H9 (cell line): ENCODE data around the gene DIP2C. TPM values are rescaled to one million over a fixed set of nuclear protein-coding genes. Genes with fewer than 3 reads are reported as not detected.

ENCODE experiments used
- DNase-seq: peaks from one replicate; pipeline ENCODE4 v3.0.0-alpha.2; 2017
- H2AFZ ChIP-seq: one replicate; pipeline ENCODE4 v1.6.1; 2013; ENCODE audit warnings: mild to moderate bottlenecking, low read length, control low read depth, moderate library complexity
- H2AK5ac ChIP-seq: 2 replicates; pipeline ENCODE4 v1.6.1; 2013; ENCODE audit warnings: low read length, control low read depth, mixed read lengths; ENCODE audit not compliant: insufficient read length
- H2BK120ac ChIP-seq: one replicate; pipeline ENCODE4 v1.6.1; 2013; ENCODE audit warnings: low read depth, mild to moderate bottlenecking, low read length, control low read depth, inconsistent platforms; ENCODE audit not compliant: poor library complexity, severe bottlenecking
- H2BK12ac ChIP-seq: 2 replicates; pipeline ENCODE4 v1.6.1; 2013; ENCODE audit warnings: low read length, control low read depth, mixed read lengths, low read depth; ENCODE audit not compliant: insufficient read length
- H2BK15ac ChIP-seq: 2 replicates; pipeline ENCODE4 v1.6.1; 2013; ENCODE audit warnings: low read depth, low read length, control low read depth
- H2BK20ac ChIP-seq: one replicate; pipeline ENCODE4 v1.6.1; 2013; ENCODE audit warnings: low read depth, mild to moderate bottlenecking, low read length, control low read depth, inconsistent platforms; ENCODE audit not compliant: poor library complexity, severe bottlenecking
- H2BK5ac ChIP-seq: 2 replicates; pipeline ENCODE4 v1.6.1; 2013; ENCODE audit warnings: low read length, control low read depth, mixed read lengths; ENCODE audit not compliant: insufficient read length
- H3K14ac ChIP-seq: 2 replicates; pipeline ENCODE4 v1.6.1; 2013; ENCODE audit warnings: low read length, control low read depth; ENCODE audit not compliant: insufficient read depth
- H3K18ac ChIP-seq: 2 replicates; pipeline ENCODE4 v1.6.1; 2013; ENCODE audit warnings: low read depth, mild to moderate bottlenecking, mixed read lengths, low read length, control low read depth; ENCODE audit not compliant: insufficient read length
- H3K23ac ChIP-seq: 2 replicates; pipeline ENCODE4 v1.6.1; 2013; ENCODE audit warnings: low read length, control low read depth, mixed read lengths, low read depth; ENCODE audit not compliant: insufficient read length
- H3K23me2 ChIP-seq: 2 replicates; pipeline ENCODE4 v1.6.1; 2013; ENCODE audit warnings: low read depth, mild to moderate bottlenecking, mixed read lengths, low read length, control low read depth; ENCODE audit not compliant: insufficient read length, poor library complexity, severe bottlenecking
- H3K27ac ChIP-seq: 2 replicates; pipeline ENCODE4 v1.5.1; 2013; ENCODE audit warnings: low read length, control low read depth, mixed read lengths, low read depth; ENCODE audit not compliant: insufficient read length
- H3K27me3 ChIP-seq: 2 replicates; pipeline ENCODE4 v1.6.1; 2013; ENCODE audit warnings: low read length, control low read depth, inconsistent platforms; ENCODE audit not compliant: insufficient read depth
- H3K4ac ChIP-seq: 2 replicates; pipeline ENCODE4 v1.6.1; 2013; ENCODE audit warnings: low read depth, mild to moderate bottlenecking, control low read depth, inconsistent platforms, low read length, moderate library complexity
- H3K4me1 ChIP-seq: 2 replicates; pipeline ENCODE4 v1.6.1; 2013; ENCODE audit warnings: low read length, control low read depth, inconsistent platforms; ENCODE audit not compliant: insufficient read depth
- H3K4me2 ChIP-seq: 2 replicates; pipeline ENCODE4 v1.6.1; 2013; ENCODE audit warnings: low read length, control low read depth, mixed read lengths; ENCODE audit not compliant: insufficient read length, insufficient read depth
- H3K56ac ChIP-seq: 2 replicates; pipeline ENCODE4 v1.6.1; 2013; ENCODE audit warnings: low read depth, mild to moderate bottlenecking, mixed read lengths, low read length, control low read depth; ENCODE audit not compliant: insufficient read length
- H3K79me1 ChIP-seq: 2 replicates; pipeline ENCODE4 v1.6.1; 2013; ENCODE audit warnings: low read depth, mild to moderate bottlenecking, moderate library complexity, low read length, control low read depth, inconsistent platforms; ENCODE audit not compliant: insufficient read depth, poor library complexity, severe bottlenecking
- H3K79me2 ChIP-seq: 2 replicates; pipeline ENCODE4 v1.6.1; 2013; ENCODE audit warnings: low read length, control low read depth, inconsistent platforms; ENCODE audit not compliant: insufficient read depth
- H3K9ac ChIP-seq: 2 replicates; pipeline ENCODE4 v1.6.1; 2013; ENCODE audit warnings: low read length, control low read depth, mixed read lengths; ENCODE audit not compliant: insufficient read length; ENCODE audit errors: extremely low read depth
- H3K9me3 ChIP-seq: one replicate; pipeline ENCODE4 v1.6.1; 2013; ENCODE audit warnings: low read depth, low read length, inconsistent platforms; ENCODE audit not compliant: control insufficient read depth
- H3T11ph ChIP-seq: one replicate; pipeline ENCODE4 v1.6.1; 2013; ENCODE audit warnings: mild to moderate bottlenecking, low read length, control low read depth, inconsistent platforms
- H4K20me1 ChIP-seq: one replicate; pipeline ENCODE4 v1.6.1; 2013; ENCODE audit not compliant: control insufficient read depth, insufficient read length, insufficient read depth
- H4K5ac ChIP-seq: 2 replicates; pipeline ENCODE4 v1.6.1; 2013; ENCODE audit warnings: low read depth, mild to moderate bottlenecking, mixed read lengths, low read length, control low read depth; ENCODE audit not compliant: insufficient read length
- H4K8ac ChIP-seq: replicated peaks from 2 replicates; pipeline ENCODE4 v1.6.1; 2013; ENCODE audit warnings: low read length, control low read depth, mixed read lengths, low read depth; ENCODE audit not compliant: insufficient read length
- H4K91ac ChIP-seq: 2 replicates; pipeline ENCODE4 v1.6.1; 2013; ENCODE audit warnings: low read depth, mild to moderate bottlenecking, moderate library complexity, mixed read lengths, low read length, control low read depth; ENCODE audit not compliant: insufficient read length
- H3K27ac Mint-ChIP-seq, 3 experiments: 2 replicates in 2 of 3; 3 replicates in 1 of 3; pipeline ENCODE4 v1.8.0; 2020 to 2021; ENCODE audit warnings: mixed read lengths in 3 of 3, mild to moderate bottlenecking in 1 of 3, moderate library complexity in 1 of 3
- H3K27me3 Mint-ChIP-seq: 2 replicates; pipeline ENCODE4 v1.8.0; 2021; ENCODE audit warnings: low read depth, mild to moderate bottlenecking, moderate library complexity, mixed read lengths
- H3K36me3 Mint-ChIP-seq, 3 experiments: 2 replicates in 2 of 3; 3 replicates in 1 of 3; pipeline ENCODE4 v1.8.0; 2020 to 2021; ENCODE audit warnings: low read depth in 3 of 3, mixed read lengths in 3 of 3; ENCODE audit not compliant: insufficient read depth in 1 of 3
- H3K4me1 Mint-ChIP-seq, 2 experiments: 2 replicates each; pipeline ENCODE4 v1.8.0; 2020; ENCODE audit warnings: mixed read lengths in 2 of 2
- H3K4me3 Mint-ChIP-seq, 2 experiments: 2 replicates in 1 of 2; 3 replicates in 1 of 2; pipeline ENCODE4 v1.8.0; 2020 to 2021; ENCODE audit warnings: mild to moderate bottlenecking in 2 of 2, mixed read lengths in 2 of 2, moderate library complexity in 1 of 2
- H3K9me3 Mint-ChIP-seq, 2 experiments: 2 replicates in 1 of 2; 3 replicates in 1 of 2; pipeline ENCODE4 v1.8.0; 2020; ENCODE audit warnings: mild to moderate bottlenecking in 2 of 2, mixed read lengths in 2 of 2, moderate library complexity in 1 of 2
- CTCF ChIP-seq: fragments of 200-600 bp; sonication (generic); conservative IDR thresholded peaks from 3 replicates; pipeline ENCODE4 v1.8.0; 2021; ENCODE audit warnings: antibody characterized with exemption, mild to moderate bottlenecking
- WGBS: extraction: QIAGEN DNeasy Blood & Tissue Kit; methylation state at CpG from one replicate; pipeline ENCODE4 v1.1.7; 2013; ENCODE audit warnings: missing lambda C conversion rate, low lambda C conversion rate, mixed read lengths; ENCODE audit not compliant: insufficient read length; ENCODE audit errors: extremely low coverage; 5-methylcytosine and 5-hydroxymethylcytosine counted together
- total RNA-seq: library from RNA; stranded (reverse); gene quantifications from 2 replicates; pipeline ENCODE4 v1.2.1, GENCODE V29; 2021

DIP2C gene
- total RNA-seq, 1 experiment from 2014 or later: 7.9 TPM

- no peak for DNase-seq
- Mint-ChIP-seq H3K36me3 (no peaks in the 10 kb centered on the region), H3K27me3 (no peaks in the 10 kb centered on the region), H3K4me1 (peaks cover 17 to 19% of the 10 kb centered on the region in 2 experiments), H3K27ac (peak overlapping the region in 1 of 3 experiments; percentile 68; a peak in 1 of 7 replicates), H3K4me3 (no peak overlapping the region), H3K9me3 (no peaks in the 10 kb centered on the region)
- no peak overlapping the region for H2BK20ac ChIP-seq
- H2AFZ ChIP-seq: no peak overlapping the region
- no peak overlapping the region for H2BK5ac ChIP-seq
- H3K79me1 ChIP-seq: peaks cover 2% of the 10 kb centered on the region
- no peak overlapping the region for H2BK15ac ChIP-seq
- no peak overlapping the region for H3T11ph ChIP-seq
- no peak overlapping the region for H2BK12ac ChIP-seq
- no peaks in the 10 kb centered on the region for H3K27me3 ChIP-seq
- no peaks in the 10 kb centered on the region; the same call in 1 of the 2 replicates for H3K79me2 ChIP-seq
- no peak overlapping the region for H3K23ac ChIP-seq
- H3K27ac ChIP-seq: no peak overlapping the region
- no peak overlapping the region for H3K56ac ChIP-seq
- H3K23me2 ChIP-seq: no peaks in the 10 kb centered on the region
- no peak overlapping the region for H2AK5ac ChIP-seq
- no peak overlapping the region for H3K14ac ChIP-seq
- H3K18ac ChIP-seq: no peak overlapping the region
- H4K20me1 ChIP-seq: no peaks in the 10 kb centered on the region
- H3K4me2 ChIP-seq: no peak overlapping the region
- H3K9me3 ChIP-seq: no peaks in the 10 kb centered on the region
- H3K9ac ChIP-seq: no peak overlapping the region
- no peak for TF ChIP-seq CTCF
- WGBS: no CpG with 5 or more reads among the region's 17 CpGs
- H2BK120ac ChIP-seq: no peak overlapping the region
- no peak overlapping the region for H4K5ac ChIP-seq
- H4K91ac ChIP-seq: no peak overlapping the region
- H4K8ac ChIP-seq: no peak overlapping the region
- H3K4me1 ChIP-seq: no peaks in the 10 kb centered on the region; the same call in 1 of the 2 replicates
- no peak overlapping the region for H3K4ac ChIP-seq
These were observed 95.5 kb downstream of the DIP2C start for GRCh38 chr10:593901-594457.
